PC-3 (cell line): Measurements from ENCODE around the gene GPRIN1. TPM values are rescaled to one million over a fixed set of nuclear protein-coding genes. Genes with fewer than 3 reads are reported as not detected.

Experiments used
- ATAC-seq: fragments of 200-7000 bp; cut with Tn5 transposase; 2 replicates; pipeline ENCODE4 v1.9.1; 2020; ENCODE audit warnings: mild to moderate bottlenecking, moderate library complexity
- BruUV-seq: library from RNA; stranded (reverse); fragments of 400-500 nt; replicated peaks from 2 replicates; lab custom pipeline; 2021; lab: Mats Ljungman, UMichigan
- CTCF ChIA-PET: fragments of 300-600 bp; sonication (Branson Sonifier 250); formaldehyde crosslinking; loops from one replicate; lab custom pipeline; 2022; ENCODE audit warnings: antibody characterized with exemption; lab: Charles Lee
- POLR2A ChIA-PET: fragments of 300-600 bp; sonication (Branson Sonifier 250); formaldehyde crosslinking; loops from one replicate; lab custom pipeline; 2022; ENCODE audit warnings: antibody characterized with exemption; ENCODE audit not compliant: unreplicated experiment; lab: Charles Lee
- DNase-seq: peaks from one replicate; pipeline ENCODE4 v3.0.0-alpha.2; 2015
- H2AFZ ChIP-seq: fragments of 300-600 bp; sonication (generic); 2 replicates; pipeline ENCODE4 v1.6.0; 2016; ENCODE audit warnings: antibody characterized with exemption, low read length
- H3F3A ChIP-seq: fragments of 300-600 bp; sonication (generic); one replicate; pipeline ENCODE4 v1.6.0; 2017; ENCODE audit warnings: antibody characterized with exemption, low read length, control low read depth, mild to moderate bottlenecking; ENCODE audit not compliant: unreplicated experiment
- H3K27ac ChIP-seq: fragments of 300-600 bp; sonication (generic); 2 replicates; pipeline ENCODE4 v1.5.1; 2016; ENCODE audit warnings: mild to moderate bottlenecking, low read length
- H3K27me3 ChIP-seq: fragments of 300-600 bp; sonication (generic); 2 replicates; pipeline ENCODE4 v1.6.1; 2016; ENCODE audit warnings: low read length, mixed read lengths
- H3K36me3 ChIP-seq: fragments of 300-600 bp; sonication (generic); 2 replicates; pipeline ENCODE4 v1.6.1; 2016; ENCODE audit warnings: low read depth, mixed run types, low read length, mixed read lengths
- H3K4me1 ChIP-seq: fragments of 300-600 bp; sonication (generic); 2 replicates; pipeline ENCODE4 v1.5.1; 2016; ENCODE audit warnings: low read length; ENCODE audit not compliant: insufficient read depth
- H3K4me2 ChIP-seq: fragments of 300-600 bp; sonication (generic); 2 replicates; pipeline ENCODE4 v1.6.0; 2016; ENCODE audit warnings: low read length
- H3K4me3 ChIP-seq: fragments of 300-600 bp; sonication (generic); 2 replicates; pipeline ENCODE4 v1.5.1; 2016; ENCODE audit warnings: mild to moderate bottlenecking, low read length, mixed read lengths
- H3K79me2 ChIP-seq: fragments of 300-600 bp; sonication (generic); 2 replicates; pipeline ENCODE4 v1.6.1; 2017; ENCODE audit warnings: low read length, mixed read lengths
- H3K9ac ChIP-seq: fragments of 300-600 bp; sonication (generic); 2 replicates; pipeline ENCODE4 v1.6.0; 2016; ENCODE audit warnings: mild to moderate bottlenecking, low read length
- H3K9me2 ChIP-seq: fragments of 300-600 bp; sonication (generic); replicated peaks from 2 replicates; pipeline ENCODE4 v1.6.1; 2016; ENCODE audit warnings: mixed run types, low read length, mixed read lengths
- H3K9me3 ChIP-seq: fragments of 300-600 bp; sonication (generic); 2 replicates; pipeline ENCODE4 v1.6.1; 2016; ENCODE audit warnings: low read length, mixed read lengths
- H4K20me1 ChIP-seq: fragments of 300-600 bp; sonication (generic); 2 replicates; pipeline ENCODE4 v1.6.1; 2016; ENCODE audit warnings: low read length, mixed read lengths
- CTCF ChIP-seq: fragments of 300-600 bp; sonication (generic); conservative IDR thresholded peaks from 2 replicates; pipeline ENCODE4 v1.5.1; 2017; ENCODE audit warnings: antibody characterized with exemption, low read depth, mild to moderate bottlenecking, low read length
- EZH2 ChIP-seq: fragments of 300-600 bp; sonication (generic); IDR thresholded peaks from one replicate; pipeline ENCODE4 v1.6.1; 2017; ENCODE audit warnings: antibody characterized with exemption, mild to moderate bottlenecking, low read length; ENCODE audit not compliant: unreplicated experiment
- EZH2phosphoT487 ChIP-seq: fragments of 300-600 bp; sonication (generic); IDR thresholded peaks from 2 replicates; pipeline ENCODE4 v1.6.1; 2018; ENCODE audit warnings: mild to moderate bottlenecking, antibody characterized with exemption, low read length, borderline replicate concordance
- intact Hi-C: fragments of 100-400 bp; cut with micrococcal nuclease; formaldehyde crosslinking; loops from 2 replicates; pipeline ENCODE4 v1.9.0; 2023
- total RNA-seq: library from RNA; depleted of rRNA; stranded (reverse); fragments of >200 nt; gene quantifications from 2 replicates; pipeline ENCODE4 v1.2.3, GENCODE V29; 2014

Gene GPRIN1
- total RNA-seq, 1 experiment from 2014 or later, result 18.7 TPM

DNA sequence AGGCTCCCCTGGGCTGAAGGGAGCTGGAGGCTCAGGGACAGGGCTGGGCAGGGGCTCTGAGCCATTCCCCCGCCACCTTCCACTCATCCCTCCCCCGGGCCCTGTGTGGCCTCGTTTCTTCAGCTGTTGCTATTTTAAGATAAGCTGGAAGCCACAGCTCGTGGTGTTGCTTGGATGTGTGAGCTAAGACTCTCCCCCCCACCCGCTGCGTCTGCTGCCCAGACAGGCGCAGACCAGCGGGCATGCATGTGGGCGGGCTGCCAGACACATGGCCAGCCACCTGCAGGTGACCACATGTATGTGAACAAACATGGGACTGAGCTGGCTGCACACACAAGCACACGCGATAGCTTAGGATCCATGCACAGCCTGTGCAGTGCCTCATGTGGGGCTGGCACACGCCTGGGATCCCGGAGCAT is 11.7 kb upstream of the GPRIN1 start:
- intact Hi-C loops, result no loop called here
- DNase-seq, result no peak
- Histone ChIP-seq H3K79me2 (no peaks in the 10 kb centered on the region), H3K4me2 (no peak overlapping the region), H3K9me2 (no peaks in the 10 kb centered on the region), H3K4me3 (no peak overlapping the region), H3K27ac (no peak overlapping the region), H3K9me3 (no peaks in the 10 kb centered on the region), H3K4me1 (peaks cover 20% of the 10 kb centered on the region), H3K9ac (no peak overlapping the region), H3K36me3 (no peaks in the 10 kb centered on the region), H2AFZ (no peak overlapping the region), H3K27me3 (peaks cover 18% of the 10 kb centered on the region), H3F3A (no peaks in the 10 kb centered on the region), H4K20me1 (no peaks in the 10 kb centered on the region)
- no peak for ATAC-seq
- no TSS peak for BruUV-seq
- POLR2A ChIA-PET, result no interaction called here
- CTCF ChIA-PET, result no interaction called here
- no peak for TF ChIP-seq EZH2phosphoT487
- no peak for TF ChIP-seq CTCF
- TF ChIP-seq EZH2, result no peak

- ChIA-PET POLR2A (no interaction called here), CTCF (no interaction called here)
- Histone ChIP-seq H3F3A (no peaks in the 10 kb centered on the region), H3K4me2 (peak overlapping the region; percentile 56), H3K36me3 (no peaks in the 10 kb centered on the region), H3K4me1 (peaks cover 9% of the 10 kb centered on the region), H3K9ac (no peak overlapping the region), H3K4me3 (no peak overlapping the region), H4K20me1 (no peaks in the 10 kb centered on the region), H3K9me3 (no peaks in the 10 kb centered on the region), H3K27me3 (peaks cover 18% of the 10 kb centered on the region), H2AFZ (no peak overlapping the region), H3K9me2 (no peaks in the 10 kb centered on the region), H3K27ac (no peak overlapping the region), H3K79me2 (no peaks in the 10 kb centered on the region)
- intact Hi-C loops, result no loop called here
- peak; percentile 11; the same call in 1 of the 2 replicates for ATAC-seq
- TF ChIP-seq EZH2 (no peak), EZH2phosphoT487 (no peak), CTCF (no peak)
- no peak for DNase-seq
- no TSS peak for BruUV-seq
Observed at GRCh38 chr5:176620333-176620981, 10.5 kb upstream of the GPRIN1 start.

- ChIA-PET CTCF (no interaction called here), POLR2A (no interaction called here)
- peaks cover 18% of the 10 kb centered on the region for H3K27me3 ChIP-seq
- no TSS peak for BruUV-seq
- DNase-seq, result no peak
- no peaks in the 10 kb centered on the region for H4K20me1 ChIP-seq
- peaks cover 11% of the 10 kb centered on the region for H3K4me1 ChIP-seq
- H3K79me2 ChIP-seq, result no peaks in the 10 kb centered on the region
- H3F3A ChIP-seq, result no peaks in the 10 kb centered on the region
- TF ChIP-seq EZH2 (no peak), CTCF (no peak), EZH2phosphoT487 (no peak)
- H2AFZ ChIP-seq, result no peak overlapping the region
- H3K36me3 ChIP-seq, result no peaks in the 10 kb centered on the region
- H3K4me2 ChIP-seq, result peak overlapping the region; percentile 56
- ATAC-seq, result no peak
- H3K9me2 ChIP-seq, result no peaks in the 10 kb centered on the region
- intact Hi-C loops, result no loop called here
- H3K9ac ChIP-seq, result no peak overlapping the region
- no peaks in the 10 kb centered on the region for H3K9me3 ChIP-seq
- H3K27ac ChIP-seq, result no peak overlapping the region
- H3K4me3 ChIP-seq, result no peak overlapping the region
Observed at GRCh38 chr5:176619569-176620332, 9.8 kb upstream of the GPRIN1 start.
